ENCODE results near the gene DENND1B.
"Not testable (repeated sequence)": the region's sequence is repeated elsewhere in the genome, so short reads cannot be mapped to it uniquely, and the experiment has no call there.

DENND1B gene

GRCh38 chr1:197745911-197746310, 29.4 kb downstream of the DENND1B start:
- DNase-seq (ENCODE audit: low read depth in 2 of 2), result no peak

DNA sequence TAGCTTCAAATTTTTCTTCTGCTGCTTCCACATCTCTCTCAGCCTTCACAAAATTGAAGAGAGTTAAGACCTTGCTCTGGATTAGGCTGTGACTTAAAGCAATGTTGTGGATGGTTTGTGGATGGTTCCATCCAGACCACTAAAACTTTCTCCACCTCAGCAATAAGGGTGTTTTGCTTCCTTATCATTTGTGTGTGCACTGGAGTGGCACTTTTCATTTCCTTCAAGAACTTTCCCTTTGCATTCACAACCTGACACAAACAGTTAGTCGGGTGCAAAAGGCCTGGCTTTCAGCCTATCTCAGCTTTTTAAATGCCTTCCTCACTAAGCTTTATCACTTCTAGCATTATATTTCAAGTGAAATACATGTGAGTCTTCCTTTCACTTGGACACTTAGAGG, 30.3 kb downstream of the DENND1B start:
- no peak for DNase-seq (ENCODE audit: low read depth in 2 of 2)

GRCh38 chr1:197743578-197743977, 31.7 kb downstream of the DENND1B start:
- no peak for DNase-seq (ENCODE audit: low read depth in 2 of 2)

DNA sequence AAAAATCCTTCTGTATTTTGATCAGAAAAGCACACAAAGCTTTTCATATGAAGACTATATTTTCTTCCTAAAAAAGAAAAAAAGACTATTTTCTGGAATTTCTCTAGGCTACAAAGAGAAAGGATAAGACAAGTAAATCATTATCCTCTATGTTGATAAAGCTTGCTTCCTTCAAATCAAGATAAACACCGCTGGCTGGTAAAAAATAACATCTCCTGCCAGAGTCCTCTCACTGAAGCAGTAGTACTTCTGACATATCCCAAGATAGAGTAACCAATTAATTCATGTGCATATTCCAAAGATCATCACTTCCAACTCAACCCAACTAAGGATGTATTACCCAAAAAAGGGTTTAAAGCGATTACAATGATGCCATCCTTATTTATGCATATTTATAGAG, 34.3 kb downstream of the DENND1B start:
- DNase-seq (ENCODE audit: low read depth in 2 of 2), result no peak

GRCh38 chr1:197738927-197739326, 36.4 kb downstream of the DENND1B start:
- DNase-seq (ENCODE audit: low read depth in 2 of 2), result no peak

DNA sequence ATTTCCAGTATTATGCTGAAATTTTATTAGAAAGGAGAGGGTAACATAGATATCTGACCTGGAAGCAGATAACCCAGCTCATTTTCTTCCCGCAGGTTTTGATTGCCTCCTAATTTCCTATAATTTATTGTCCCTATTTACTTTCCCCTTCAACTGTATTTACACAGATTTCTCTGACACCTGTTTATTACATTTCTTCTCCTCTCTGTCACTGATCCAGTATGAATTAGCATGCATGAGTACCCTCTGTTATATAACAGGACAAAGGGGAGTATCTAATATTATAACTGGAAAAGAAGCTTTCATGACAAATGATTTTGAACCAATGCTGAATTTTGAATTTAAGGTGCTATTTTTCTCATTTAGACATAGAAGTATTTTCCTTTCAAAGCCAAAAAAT, 37.4 kb downstream of the DENND1B start:
- DNase-seq (ENCODE audit: low read depth in 2 of 2), result no peak

DNA sequence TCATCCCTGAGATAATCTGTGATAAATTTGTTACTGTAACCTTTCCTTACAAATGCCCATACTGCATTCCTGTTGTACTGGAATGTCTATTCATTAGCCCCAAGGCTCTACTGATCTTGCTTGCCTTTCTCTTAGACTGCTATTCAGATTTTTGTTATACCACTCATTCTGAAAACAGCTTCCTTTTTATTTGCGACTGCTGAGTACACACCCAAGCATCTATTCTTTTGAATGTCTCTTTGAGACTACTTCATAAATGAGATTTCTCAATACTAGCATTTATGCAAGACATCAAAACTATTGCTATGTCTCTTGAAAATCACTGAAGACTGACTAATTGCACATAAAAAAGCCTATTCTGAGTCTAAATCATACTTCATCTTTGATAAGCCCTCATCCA, 38.6 kb downstream of the DENND1B start:
- DNase-seq (ENCODE audit: low read depth in 2 of 2), result no peak

GRCh38 chr1:197735461-197735860, 39.8 kb downstream of the DENND1B start:
- no peak for DNase-seq (ENCODE audit: low read depth in 2 of 2)

DNA sequence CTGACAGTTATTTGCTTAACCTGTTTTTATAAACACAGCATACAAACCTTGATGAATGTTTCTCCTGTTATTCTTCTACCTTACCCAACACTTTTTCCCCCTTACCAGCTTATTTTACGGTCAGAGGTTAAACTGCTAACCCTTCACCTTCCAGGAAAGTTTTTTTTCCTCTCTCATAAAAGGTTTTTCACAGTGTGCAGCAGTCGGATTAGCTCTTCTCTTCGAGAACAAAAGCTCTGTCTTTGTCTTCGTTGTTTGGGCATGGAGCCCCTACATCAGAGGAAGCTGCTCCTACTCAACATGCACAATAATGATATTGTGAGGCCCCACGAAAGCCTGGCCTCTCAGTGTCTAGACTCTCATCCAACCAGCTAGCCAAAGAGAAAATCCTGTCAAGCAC, 42.0 kb downstream of the DENND1B start:
- DNase-seq (ENCODE audit: low read depth in 2 of 2), result no peak

GRCh38 chr1:197732187-197732586, 43.1 kb downstream of the DENND1B start:
- DNase-seq (ENCODE audit: low read depth in 2 of 2), result no peak

- DNase-seq (ENCODE audit: low read depth in 2 of 2), result no peak
These were observed 43.8 kb downstream of the DENND1B start for GRCh38 chr1:197731449-197731848.

DNA sequence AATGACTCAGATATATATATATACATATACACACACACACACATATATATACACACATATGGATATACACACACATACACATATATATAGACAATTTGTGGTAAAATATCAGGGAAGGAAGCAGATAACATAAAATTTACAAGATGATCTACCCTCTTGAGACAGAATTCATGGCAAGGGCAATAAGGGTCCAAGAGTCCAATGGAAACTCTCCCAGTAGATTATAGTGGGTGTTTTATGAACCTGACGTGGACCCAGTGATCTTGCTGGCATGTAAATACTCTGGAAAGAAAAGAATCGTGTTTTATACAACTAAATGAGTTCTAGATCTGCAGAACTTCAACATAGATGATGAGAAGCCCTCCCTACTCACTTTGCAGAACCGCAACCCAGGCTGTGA, 49.3 kb downstream of the DENND1B start:
- DNase-seq (ENCODE audit: low read depth in 2 of 2), result no peak

DNA sequence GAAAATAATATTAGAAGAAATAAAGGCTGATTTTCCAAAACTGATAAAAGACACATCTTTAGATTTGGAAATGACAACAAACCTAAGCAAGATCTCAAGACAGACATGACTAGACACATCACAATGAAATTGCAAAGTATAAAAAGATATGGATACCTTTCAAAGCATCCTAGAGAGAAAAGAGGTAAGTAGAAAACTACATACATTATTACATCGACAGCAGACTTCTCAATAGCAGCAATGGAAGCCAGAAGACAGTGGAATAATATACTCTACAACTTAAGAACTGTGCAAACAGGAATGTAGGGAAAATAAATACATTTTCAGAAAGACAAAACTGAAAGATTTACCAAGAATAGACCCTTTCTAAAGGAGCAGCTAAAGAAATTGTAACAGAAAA, 50.2 kb downstream of the DENND1B start:
- no peak for DNase-seq (ENCODE audit: low read depth in 2 of 2)

DNA sequence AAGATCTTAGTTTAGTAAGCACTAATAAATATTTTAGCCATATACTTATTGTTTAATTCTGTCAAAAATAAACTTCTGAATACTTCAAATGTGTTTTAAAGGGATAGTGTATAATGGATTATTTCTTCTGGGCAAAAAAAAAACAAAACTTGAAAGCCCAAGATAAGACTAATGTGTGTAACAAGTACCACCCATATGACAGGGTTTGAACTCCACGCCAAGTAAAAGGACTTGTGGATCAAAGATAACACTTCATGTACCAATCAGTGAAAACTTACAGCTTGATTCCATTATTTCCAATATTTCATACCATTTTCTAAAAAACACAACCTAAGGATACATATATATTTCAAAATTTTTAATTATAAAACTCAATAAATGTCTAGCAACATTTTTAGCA, 59.5 kb downstream of the DENND1B start:
- DNase-seq (ENCODE audit: low read depth in 2 of 2), result no peak

- DNase-seq (ENCODE audit: low read depth in 2 of 2), result no peak
These were observed 68.7 kb downstream of the DENND1B start for GRCh38 chr1:197706601-197707000.

DNA sequence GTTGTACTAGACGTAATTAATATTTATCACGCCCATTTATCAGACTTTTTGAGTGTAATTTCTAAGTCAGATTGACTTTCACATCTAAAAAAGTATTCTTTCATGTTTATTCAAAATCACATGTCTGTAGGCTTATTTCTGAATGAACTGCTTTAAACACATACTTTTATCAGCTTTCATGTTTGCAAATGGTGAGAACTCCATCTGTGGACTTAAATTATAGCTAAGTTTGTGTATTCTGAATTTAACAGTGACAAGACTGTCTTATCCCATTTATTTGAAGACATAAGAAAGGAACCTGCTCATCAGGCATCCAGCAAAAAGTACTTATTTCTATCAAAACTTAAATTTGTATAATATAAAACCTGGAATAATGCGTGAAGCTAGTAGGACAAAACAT, 69.3 kb downstream of the DENND1B start:
- no peak for DNase-seq (ENCODE audit: low read depth in 2 of 2)

DNA sequence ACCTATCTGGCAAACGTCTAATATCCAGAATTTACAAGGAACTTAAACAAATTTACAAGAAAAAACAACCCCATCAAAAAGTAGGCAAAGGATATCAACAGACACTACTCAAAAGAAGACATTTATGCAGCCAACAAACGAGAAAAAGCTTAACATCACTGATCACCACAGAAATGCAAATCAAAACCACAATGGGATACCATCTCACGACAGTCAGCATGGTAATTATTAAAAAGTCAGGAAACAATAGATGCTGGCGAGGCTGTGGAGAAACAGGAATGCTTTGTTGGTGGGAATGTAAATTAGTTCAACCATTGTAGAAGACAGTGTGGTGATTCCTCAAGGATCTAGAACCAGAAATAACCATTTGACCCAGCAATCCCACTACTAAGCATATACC, 74.6 kb downstream of the DENND1B start:
- not testable (repeated sequence) for DNase-seq (ENCODE audit: low read depth in 2 of 2)

GRCh38 chr1:197696372-197696771, 78.9 kb downstream of the DENND1B start:
- no peak for DNase-seq (ENCODE audit: low read depth in 2 of 2)

- DNase-seq (ENCODE audit: low read depth in 2 of 2), result no peak
These were observed 79.3 kb downstream of the DENND1B start for GRCh38 chr1:197695961-197696360.

DNA sequence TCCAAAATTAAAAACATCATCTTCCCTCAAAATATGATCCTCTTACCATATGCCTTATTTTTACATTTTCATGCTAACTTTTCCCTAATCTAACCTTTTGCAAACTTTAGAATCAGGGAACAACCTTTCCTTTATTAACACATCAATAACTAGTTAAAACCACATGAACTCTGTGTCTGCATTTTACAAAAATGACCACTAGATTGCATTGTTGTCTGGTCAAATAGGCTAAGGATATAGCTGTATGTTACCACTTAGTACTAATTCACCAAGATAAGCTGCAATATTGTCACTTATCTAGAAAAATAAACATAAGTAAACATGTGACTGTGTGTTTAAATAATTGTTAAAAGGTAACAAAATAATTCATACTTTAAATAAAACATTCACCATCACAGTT, 82.3 kb downstream of the DENND1B start:
- DNase-seq (ENCODE audit: low read depth in 2 of 2), result no peak

DNA sequence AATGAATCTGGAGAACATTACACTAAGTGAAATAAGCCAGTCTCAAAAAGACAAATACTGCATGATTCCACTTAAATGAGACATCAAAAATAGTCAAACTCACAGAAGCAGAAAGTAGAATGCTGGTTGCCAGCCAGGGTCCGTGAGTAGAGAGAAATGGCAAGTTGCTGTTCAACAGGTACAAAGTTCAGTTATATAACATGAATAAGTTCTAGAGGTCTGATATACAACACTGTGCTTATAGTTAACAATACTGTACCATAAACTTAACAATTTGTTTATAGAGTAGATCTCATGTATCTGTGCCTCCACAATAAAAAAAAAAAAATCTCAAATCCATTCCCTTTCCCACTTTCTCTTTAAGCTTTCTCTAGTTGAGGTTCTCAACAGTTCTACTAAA, 83.5 kb downstream of the DENND1B start:
- no peak for DNase-seq (ENCODE audit: low read depth in 2 of 2)

- no peak for DNase-seq (ENCODE audit: low read depth in 2 of 2)
These were observed 85.2 kb downstream of the DENND1B start for GRCh38 chr1:197690074-197690473.

DNA sequence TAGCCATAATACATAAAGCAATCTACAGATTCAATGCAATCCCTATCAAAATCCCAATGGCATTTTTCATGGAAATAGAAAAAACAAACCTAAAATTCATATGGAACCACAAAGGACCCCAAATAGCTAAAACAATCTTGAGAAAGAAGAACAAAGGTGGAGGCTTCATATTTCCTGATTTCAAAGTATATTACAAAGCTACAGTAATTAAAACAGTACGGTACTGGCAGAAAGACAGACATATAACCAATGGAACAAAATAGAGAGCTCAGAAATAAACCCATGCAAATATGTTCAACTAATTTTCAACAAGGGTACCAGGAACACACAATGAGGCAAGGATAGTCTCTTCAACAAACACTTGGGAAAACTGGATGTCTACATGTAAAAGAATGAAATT, 87.0 kb downstream of the DENND1B start:
- DNase-seq (ENCODE audit: low read depth in 2 of 2), result no peak

GRCh38 chr1:197686702-197687355, 88.5 kb downstream of the DENND1B start:
- no peak for DNase-seq (ENCODE audit: low read depth in 2 of 2)

Measured in stimulated activated CD4-positive, alpha-beta T cell treated with anti-CD3 and anti-CD28 coated beads, Interleukin-15, amount 100 ng/mL, for 48 hours (primary cell).